GF-D8 (cell line): ENCODE results near the gene FHIT.
"Not testable (repeated sequence)": the region's sequence is repeated elsewhere in the genome, so short reads cannot be mapped to it uniquely, and the experiment has no call there.

Experiments used
- DNase-seq: peaks from one replicate; lab custom pipeline; 2025; lab: John Stamatoyannopoulos, UW

The FHIT gene

DNA sequence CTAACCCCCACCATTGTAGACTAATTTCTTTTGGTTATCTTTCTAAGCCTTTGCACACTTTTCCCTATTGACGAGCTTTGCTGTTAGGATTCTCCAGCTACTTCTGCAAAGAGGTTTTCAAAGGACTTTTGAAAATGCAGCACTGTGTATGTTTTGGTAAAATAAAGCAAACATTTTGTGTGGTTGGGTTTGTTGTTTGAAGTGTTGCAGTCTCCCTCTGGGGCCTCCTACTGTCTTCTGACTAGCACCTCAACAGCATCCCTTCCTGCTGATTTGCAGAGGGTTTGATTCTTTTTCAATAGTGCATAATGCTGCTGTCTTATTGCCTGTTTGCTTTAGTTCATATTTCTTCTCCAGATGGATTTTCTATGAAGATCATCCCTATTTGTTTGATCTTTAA is 1426.4 kb downstream of the FHIT start:
- no peak for DNase-seq

DNA sequence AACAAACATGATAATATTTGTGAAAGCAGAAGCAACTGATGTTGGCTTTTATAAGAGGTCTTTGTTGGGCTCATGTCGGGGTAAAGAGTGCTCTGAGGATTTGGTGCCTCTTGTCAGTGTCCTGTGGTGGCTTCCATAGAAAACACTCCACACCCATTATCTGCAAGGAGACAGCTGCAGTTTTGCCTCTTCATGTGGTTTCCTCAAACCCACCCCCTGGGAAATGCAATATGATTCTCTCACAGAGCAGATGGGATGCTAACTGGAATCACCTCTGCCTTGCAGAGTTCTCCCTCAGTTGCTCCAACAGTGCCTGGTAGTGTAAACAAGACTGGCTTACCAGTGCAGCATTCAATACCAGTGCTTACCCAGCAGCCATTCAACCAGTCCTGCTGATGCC is 1430.0 kb downstream of the FHIT start:
- no peak for DNase-seq

DNA sequence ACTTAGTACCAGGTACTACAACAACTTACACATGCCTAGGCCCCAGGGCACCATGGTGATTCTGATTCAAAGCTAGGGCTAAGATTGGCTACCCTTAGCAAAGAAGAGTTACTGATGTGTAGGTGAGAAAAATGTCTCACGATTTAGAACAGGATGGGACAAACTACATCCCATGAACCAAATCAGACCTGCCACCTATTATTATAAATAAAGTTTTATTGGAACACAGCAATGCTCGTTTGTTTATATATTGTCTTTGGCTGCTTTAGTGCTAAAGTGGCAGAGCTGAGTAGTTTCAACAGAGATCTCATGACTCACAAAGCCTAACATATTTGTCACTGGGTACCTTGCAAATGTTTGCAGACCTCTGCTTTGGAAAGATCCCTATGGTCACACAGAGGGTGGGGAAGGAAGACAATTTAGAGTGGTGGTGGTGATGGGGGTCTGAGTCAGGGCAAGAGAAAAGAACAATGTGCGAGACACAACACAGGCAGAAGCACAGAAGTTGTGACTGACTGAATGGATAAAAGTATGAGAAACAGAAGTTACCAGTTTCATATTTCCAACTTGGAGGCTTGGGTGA is 1430.8 kb downstream of the FHIT start:
- DNase-seq = no peak

DNA sequence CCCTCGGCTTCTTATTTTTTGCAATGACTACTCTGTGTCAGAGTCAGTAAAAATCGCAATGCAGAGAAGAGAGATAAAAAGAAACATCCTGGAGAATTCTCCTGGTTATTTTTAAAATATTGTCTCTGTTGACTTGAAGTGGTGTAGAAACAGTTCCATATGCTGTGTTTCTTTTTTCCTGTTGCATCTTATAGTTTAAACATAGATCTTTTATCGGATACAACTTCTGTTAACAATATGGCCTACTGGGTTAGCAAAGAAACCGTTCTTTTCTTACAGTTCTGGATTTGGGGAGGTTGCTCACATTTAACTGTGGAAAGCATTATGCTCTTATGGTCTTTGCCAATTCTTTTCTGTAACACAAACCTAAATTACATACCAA is 1432.3 kb downstream of the FHIT start:
- no peak for DNase-seq

DNA sequence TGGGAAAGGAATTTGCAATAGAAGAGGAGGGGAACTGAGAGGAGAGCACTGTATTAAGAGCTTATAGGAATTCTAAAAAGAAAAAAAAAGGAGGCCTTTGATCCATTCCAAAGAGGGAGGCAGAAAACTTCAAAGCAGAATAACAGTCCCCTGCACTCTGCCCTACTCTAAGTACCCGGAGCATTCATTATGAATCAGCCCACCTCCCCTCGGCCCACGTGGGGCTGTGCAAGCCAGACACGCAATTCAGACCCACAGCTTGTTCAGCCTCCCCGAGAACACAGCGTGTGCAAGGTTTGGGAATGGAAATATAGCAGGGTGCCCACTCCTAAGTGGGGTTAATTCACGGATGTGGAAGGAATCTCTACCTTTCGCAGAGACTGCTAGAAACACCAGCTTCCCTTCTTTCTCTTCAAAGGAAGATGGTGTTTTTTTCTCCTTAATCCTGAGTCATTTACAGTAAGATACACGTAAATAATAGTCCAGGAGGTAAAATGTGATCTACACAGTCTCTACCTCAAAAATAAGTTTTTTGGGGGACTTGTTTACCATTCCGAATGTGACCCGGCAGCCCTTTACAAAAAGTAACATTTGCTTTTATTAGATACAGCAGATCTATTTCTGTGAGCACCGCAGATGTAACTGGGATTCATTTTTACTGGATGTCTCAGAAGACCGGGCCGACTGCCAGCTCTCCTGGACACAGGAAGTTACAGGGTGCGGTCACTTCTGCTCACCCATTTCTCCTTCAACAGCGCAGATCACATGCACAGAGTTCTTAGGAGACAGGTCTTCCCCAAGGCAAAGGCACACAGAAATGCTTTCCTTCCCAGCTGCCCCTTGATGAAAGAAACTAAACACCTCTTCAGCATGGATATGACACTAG is 1433.0 kb downstream of the FHIT start:
- no peak for DNase-seq

DNA sequence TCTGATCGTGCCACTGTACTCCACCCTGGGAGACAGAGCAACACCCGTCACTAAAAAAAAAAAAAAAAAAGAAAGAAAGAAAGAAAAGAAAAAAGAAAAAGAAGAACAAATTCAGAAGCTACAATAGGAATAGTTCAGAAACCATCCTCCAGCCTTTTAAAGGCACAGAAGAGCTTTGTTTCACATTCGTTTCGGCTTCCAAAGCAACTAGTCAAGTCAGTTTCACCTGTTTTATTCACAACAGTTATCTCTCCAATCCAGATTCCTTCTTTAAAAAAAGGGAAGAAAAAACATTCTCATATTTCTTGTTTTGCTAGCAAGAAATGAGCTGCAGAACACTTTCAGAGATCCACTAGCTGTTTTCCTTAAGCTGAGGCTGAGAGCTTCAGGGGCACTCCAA is 1433.7 kb downstream of the FHIT start:
- no peak for DNase-seq

DNA sequence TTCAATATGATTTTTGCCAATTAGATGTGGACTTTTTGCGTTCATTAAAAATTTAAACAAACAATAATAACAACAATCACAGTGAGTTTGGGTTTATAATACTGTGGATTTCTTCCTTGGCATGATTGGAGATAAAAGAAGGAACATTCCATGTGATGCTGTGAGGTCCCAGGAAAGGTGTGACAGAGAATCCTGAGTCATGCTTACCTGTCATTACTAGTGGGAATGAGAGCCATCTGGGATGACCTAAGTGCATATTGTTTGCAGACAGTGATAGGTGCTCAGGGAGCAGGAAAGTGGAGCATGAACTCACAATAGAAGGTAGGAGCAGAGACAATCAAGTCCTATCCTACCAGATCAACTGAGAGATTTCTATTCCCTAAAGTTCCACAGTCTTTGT is 1434.9 kb downstream of the FHIT start:
- DNase-seq = no peak

DNA sequence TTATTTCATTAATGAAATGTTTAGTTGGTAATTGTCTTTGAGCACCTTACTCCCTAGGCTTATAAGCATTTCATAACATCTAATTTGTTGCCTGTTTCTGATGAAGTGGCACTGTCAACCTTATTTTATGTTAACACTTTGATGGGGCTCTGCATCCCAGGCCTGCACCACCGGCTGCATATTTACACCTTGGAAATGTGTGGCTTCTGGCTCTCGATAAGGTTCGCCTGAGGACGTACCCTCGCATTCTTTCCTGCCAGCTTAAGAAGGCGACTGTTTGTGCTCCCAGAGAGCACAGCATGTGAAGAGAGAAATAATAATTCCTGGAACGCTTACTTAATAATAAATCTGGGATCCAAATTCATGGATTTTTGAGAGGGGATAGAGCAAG is 1438.1 kb downstream of the FHIT start:
- DNase-seq = no peak

DNA sequence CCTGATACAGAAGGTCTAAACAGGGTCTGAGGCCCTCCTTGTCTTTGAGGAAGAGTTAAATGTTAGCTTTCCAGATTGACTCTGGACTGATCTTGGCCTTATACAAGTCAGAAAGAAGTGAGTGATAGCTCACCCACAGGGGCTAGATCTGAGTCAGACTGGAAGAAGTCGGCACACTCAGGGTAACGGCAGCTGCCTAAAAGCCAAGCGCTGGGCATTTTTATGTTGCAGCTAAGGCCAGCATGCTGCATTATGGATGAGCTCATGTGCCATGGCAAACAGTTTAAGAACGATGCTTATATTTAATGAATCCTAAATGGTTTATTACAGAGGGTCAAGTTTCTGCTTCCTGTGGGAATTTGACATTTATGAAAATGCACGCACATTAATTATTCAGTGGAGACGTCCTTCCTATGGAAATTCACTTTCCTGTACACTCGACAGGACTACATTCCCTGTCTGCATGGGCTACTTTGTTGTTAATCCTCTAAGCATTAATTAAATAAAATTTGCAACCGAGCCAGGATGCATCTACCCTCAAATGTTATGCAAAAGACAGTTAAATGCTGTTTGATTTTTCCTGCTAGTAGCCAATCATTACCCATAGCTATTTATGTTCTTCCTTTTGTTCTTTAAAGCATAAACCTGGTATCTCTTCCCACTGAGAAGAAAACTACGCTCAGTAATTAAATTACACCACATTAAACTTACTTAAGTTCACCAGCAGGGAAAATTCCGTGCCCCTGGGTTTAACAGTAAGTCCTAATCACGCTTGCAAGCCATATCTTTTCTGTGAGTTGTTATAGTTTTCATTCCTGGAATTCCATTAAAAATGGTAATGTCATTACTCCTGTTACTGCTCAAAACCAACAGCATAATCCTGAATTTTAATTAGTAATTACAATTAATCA is 1438.8 kb downstream of the FHIT start:
- no peak for DNase-seq

DNA sequence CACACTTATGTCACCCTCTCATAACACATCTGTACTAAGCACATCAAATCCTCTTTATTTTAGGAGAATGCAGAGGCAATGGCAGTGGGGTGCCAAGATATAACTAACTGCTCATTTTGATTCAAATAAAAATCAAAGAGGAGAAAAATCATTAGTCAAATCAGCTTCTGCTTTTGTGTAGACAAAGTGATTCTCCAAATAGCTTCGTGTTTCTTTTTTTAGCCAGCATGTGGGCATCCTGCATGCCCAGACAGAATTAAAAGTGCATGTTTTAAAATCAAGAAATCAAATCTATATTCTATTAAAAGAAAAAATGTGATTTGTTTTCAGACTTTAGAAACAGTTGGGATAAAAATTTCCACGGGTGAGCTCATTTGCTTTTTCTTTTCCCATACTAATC is 1440.1 kb downstream of the FHIT start:
- DNase-seq = no peak

DNA sequence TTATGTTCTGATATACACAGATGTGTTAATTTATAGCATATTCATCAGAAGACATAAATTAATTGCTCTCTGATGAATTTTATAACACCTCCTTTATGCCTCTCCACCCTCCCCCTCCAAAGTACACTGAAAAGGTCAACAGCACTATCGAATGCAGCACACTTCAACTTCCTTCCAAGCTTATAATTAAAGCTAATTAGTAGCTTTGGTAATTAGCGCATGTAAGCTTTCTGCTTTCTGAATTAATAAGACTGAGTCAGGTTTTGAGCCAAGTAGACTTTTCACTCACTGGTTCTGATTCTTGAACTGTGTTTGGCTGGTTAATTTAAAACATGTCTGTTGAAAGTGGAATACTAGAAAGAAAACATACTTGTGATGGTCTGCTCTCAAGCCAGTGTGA is 1440.6 kb downstream of the FHIT start:
- no peak for DNase-seq

DNA sequence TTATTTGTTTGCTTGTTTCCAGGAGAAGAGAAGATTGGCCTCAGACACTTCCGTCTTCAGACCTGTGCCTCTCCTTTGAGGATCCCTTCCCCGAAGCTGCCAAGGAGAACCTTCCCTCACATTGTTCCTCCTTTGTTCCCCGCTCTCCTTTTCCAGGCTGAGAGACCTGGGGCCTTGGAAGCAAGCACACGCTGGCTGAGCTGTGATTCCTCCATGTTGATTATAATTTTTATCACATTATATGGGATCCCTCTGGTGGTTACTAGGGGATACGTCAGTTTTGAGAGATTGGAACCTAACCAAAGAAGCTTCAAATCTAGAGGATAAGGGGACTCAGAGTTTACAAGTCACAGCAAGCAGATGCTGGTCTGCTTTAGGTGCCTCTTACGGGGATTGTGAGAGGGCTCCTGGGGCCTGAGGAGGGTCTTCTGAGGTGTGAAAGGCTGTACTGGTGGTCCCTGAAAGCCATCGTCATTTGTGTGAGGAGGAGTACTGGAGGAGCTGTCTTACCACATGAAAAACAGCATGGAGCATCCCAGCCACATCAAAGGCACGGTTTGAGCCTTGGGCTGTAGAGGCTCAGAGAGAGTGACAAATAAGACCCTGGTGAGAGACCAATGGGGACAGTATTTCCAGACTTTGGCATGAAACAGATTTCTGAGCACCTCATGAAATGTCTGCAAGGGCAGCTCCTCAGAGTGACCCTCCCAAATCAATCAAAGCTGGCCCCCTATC is 1441.4 kb downstream of the FHIT start:
- DNase-seq = no peak

DNA sequence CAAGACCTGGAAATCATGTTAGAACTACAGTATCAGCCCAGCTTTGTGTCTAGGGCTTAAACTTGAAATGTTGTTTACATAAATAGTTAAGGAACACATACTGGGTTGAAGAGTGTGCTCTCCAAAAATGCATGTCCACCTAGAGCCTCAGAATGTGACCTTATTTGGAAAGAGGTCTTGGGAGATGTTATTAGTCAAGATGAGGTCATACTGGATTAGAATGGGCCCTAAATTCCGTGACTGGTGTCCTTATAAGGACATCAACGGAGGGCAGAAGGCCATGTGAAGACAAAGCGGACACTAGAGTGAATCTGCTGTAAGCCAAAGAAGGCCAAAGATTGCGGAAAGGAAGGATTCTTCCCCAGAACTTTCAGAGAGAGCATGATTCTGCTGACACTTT is 1442.2 kb downstream of the FHIT start:
- DNase-seq = no peak

DNA sequence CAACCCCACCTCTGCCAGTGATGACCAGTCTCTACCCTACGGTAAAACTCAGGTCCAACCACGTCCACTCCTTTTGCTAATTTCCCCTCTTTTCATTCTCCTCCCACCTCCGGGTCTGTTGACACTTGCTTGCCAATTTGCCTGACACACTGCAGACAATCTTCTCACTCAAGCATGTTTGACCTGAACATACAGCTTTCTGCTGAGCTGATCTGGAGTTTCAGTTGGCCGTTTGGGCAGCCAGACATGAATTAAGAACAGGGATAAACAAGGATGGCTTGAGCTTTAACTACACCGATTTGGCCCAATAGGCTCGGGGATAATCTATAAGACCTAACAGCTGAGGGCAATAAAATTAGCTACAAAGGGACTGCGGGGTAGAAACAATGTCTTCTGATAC is 1442.8 kb downstream of the FHIT start:
- no peak for DNase-seq

DNA sequence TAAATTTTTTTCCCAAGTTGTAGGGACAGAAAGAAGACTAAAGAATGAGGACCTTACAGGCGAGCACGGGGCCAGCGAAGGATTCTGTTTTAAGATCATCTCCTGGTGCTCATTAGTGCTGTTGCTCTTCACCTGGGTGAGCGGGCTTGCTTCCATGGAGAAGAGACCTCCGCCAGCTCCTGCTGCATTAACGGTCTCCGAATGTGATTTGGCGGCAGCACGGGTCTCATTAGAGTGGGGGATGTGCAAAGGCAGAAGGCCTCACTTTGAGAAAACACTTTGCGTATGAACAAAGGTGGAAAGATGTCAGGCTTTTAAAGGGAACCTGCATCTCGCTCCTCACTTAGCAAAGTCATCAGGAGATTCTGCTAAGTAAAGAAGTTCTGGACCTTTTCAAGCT is 1448.0 kb downstream of the FHIT start:
- no peak for DNase-seq

DNA sequence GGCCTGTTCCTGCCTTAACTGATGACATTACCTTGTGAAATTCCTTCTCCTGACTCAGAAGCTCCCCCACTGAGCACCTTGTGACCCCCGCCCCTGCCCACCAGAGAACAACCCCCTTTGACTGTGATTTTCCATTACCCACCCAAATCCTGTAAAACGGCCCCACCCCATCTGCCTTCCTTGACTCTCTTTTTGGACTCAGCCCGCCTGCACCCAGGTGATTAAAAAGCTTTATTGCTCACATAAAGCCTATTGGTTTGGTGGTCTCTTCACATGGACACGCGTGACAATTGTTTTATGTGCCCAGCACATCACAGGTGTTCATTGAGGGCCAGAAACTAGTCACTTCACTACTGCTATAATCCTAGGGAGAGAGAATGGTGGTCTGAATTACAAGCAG is 1448.8 kb downstream of the FHIT start:
- DNase-seq = not testable (repeated sequence)

DNA sequence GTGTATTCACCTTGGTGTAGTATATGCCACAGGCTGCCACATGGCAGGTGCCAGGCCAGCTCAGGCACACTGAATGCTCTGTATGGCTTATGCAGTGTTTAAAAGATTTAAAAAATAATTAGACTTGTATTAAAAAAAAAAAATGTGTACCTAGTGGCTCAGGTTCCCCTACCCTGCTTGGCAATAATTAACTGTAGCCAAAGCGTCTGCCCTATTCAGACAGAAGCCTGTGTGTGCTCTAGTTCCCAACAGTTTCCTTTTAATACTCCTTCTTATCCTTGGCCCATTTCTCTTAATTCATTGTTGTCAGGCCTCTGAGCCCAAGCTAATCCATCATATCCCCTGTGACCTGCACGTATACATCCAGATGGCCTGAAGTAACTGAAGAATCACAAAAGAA is 1449.2 kb downstream of the FHIT start:
- no peak for DNase-seq

DNA sequence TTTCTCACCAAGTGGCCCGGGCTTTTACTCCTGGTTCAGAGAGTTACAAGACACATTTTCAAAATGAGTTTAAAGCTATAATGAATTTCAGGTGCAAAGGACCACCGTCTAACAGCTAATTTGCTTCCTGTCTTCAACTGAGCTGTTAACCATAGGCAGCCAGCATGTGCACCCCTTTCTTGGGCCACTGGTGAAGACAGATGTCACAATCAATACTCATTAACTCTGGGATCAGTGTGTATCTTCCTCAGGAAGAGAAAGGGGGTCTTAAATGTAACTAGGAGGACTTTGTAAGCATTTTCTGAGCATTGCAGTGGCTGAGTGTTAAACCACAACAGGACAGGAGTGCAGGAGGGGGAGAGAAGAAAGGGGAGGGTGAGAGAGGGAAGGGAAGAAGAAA is 1450.8 kb downstream of the FHIT start:
- DNase-seq = no peak

DNA sequence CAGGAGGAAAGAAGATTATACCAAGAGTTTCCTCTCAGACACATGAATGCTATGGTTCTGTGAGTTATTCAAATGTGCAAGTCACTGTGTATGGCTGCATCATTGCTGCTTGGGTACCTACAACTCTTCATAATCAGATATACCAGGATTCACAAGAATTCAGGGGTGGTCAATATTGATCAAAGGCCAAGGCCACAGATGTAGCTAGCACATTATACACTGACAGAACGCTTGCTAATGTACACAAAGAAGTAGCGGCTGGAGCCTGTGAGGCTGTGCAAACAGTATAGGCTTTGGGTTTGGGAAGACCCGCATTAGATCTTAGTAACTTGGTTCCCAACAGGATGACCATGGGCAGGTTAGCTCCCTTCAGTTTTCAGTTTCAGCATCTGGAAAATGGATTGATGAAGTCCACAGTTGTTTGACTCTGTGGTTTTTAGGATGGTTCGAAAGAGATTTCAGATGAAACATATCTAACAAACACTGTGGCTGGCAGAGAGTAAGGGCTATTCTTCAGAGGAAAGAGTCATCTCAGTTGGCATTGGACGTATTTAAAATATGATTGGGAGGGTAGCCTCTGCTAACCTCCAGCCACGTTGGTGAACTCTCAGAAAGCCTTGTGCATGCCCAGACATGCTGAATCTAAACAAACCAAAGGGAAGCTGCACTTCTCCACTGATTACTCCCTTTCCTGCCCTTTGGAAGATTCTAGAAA is 1452.7 kb downstream of the FHIT start:
- no peak for DNase-seq

DNA sequence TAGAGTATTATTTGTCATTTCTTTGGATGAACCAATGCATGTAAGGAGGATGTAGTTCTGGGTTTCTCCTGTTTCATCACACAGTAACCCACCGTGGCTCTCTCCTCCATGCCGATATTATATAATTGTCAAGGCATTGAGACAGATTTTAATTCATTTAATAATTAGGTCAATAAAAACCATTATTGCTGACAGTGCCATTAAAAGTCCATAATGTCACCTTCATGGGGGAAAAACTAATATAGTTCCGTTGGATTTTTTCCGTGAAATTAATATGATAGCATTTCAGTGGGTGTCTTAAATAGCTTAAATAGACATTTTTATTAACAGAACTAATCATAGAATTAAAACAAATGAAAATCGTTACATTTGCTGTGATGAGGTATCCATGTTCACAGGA is 1453.7 kb downstream of the FHIT start:
- DNase-seq = no peak

DNA sequence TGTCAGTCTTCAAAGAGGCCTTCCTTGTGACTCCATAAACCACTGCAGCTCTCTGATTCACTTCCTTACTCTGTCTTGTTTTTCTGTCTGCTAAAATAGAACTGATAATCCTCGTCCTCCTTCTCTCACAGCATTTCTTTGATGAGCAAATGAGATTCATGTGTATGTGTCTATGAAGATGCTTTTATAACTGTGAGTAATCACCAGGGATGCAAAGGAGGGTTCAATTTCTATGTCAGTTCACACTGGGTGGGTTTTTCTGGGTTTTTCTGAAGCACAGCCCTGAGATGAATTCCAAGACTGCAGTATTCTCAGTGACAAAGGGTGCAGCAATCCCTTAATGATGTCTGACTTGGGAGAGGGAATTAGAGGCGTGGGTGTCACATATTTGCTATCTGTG is 1454.8 kb downstream of the FHIT start:
- DNase-seq = no peak

DNA sequence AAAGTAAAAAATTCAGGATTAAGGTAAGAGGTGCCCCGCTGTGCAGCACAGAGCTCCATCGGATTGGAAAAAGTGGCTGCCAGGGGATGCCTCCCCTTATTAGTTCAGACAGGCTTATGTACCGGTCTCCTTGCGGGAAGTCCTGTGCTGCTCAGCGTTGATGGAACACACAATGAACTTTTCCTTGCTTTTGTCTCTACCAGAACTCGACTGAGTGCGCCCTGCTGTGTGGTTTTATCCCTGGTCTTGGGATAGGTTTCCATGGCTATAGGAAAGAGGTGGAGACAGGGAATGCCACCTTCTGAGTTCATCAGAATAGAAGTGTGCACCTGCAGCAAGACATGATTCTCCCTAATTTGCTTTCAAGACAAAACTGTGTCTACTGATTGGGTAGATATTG is 1455.5 kb downstream of the FHIT start:
- no peak for DNase-seq
